Measurements from ENCODE around the gene AOC1. TPM values are rescaled to one million over a fixed set of nuclear protein-coding genes. Genes with fewer than 3 reads are reported as not detected.

The AOC1 gene
- total and polyA plus RNA-seq, 2 of the 13 experiments (the other 11 are each of a cell fraction or from before 2014, with no cell fraction given), result not detected

DNA sequence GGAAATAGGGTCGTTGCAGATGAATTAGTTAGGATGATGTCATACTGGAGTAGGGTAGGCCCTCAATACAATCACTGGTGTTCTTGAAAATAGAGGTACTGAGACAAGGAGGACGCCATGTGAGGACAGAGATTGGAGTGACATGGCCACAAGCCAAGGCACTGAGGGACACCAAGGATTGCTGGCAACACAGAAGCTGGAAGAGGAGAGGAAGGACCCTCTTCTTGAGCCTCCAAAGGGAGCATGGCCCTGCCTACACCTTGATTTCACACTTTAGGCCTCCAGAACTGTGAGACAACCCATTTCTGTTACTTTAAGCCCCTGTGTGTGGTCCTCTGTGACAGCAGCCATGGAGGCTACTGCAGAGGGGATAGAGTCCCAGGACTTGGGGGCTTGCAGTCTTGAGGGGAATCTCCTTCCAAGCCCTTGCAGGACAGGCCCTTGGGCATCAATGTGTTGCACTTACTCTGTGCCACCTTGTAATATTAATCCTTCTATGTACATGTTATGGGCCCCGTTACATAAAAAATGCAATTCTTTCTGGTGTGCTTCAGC is 3.7 kb upstream of the AOC1 start:
- no TSS peak for BruUV-seq (replicated peaks)
- no peak for TF ChIP-seq ONECUT2 (CRISPR knock-in tag; IDR thresholded peaks at IDR 0.05)
- TF ChIP-seq ATF7 (IDR thresholded peaks at IDR 0.05), result peak; percentile 69
- no peak for TF ChIP-seq ATF7 (CRISPR knock-in tag; IDR thresholded peaks at IDR 0.05)
- TF ChIP-seq ZNF878 (CRISPR knock-in tag; IDR thresholded peaks at IDR 0.05), result no peak
- no peak for TF ChIP-seq GLI4 (CRISPR knock-in tag; IDR thresholded peaks at IDR 0.05; ENCODE audit: borderline replicate concordance)
- no peak for TF ChIP-seq NR1H2 (CRISPR knock-in tag; IDR thresholded peaks at IDR 0.05; ENCODE audit: borderline replicate concordance, low read depth)
- TF ChIP-seq ZNF562 (CRISPR knock-in tag; IDR thresholded peaks at IDR 0.05; ENCODE audit: borderline replicate concordance), result no peak
- TF ChIP-seq ZNF644 (CRISPR knock-in tag; IDR thresholded peaks at IDR 0.05; ENCODE audit: low read depth), result no peak
- no peaks in the 10 kb centered on the region for H3K79me2 ChIP-seq (ENCODE audit: insufficient read depth, low read length)
- no peak overlapping the region for H2AFZ ChIP-seq (ENCODE audit: low read length)
- no peak overlapping the region for H3K27ac ChIP-seq (ENCODE audit: extremely low read length, insufficient read depth, low read length)
- no peak overlapping the region for H3K4me2 ChIP-seq (ENCODE audit: low read depth, low read length)
- FAIRE-seq, result no peak
- no peak overlapping the region for H3K4me3 ChIP-seq (replicated peaks in 1 of 3; ENCODE audit: insufficient read depth in 1 of 3, low read depth in 2 of 3, low read length in 3 of 3)
- in situ Hi-C loops (cut with HindIII; ENCODE audit: extremely low pct_ligation_motif_present, low pct_unique_long_range_greater_than_20kb) (no loop called here), intact Hi-C loops (cut with micrococcal nuclease; ENCODE audit: unreplicated experiment) (no loop called here)
- no peaks in the 10 kb centered on the region for H3K9me3 ChIP-seq (ENCODE audit: low read length)
- CTCF ChIA-PET (ENCODE audit: low intra/inter-chr PET ratio, low total read pairs), result no interaction called here
- H3K36me3 ChIP-seq (replicated peaks in 1 of 2; ENCODE audit: control insufficient read depth in 1 of 2, insufficient read depth in 2 of 2, low read length in 2 of 2), result no peaks in the 10 kb centered on the region
- POLR2A ChIA-PET, result no interaction called here
- no peaks in the 10 kb centered on the region for H3K4me1 ChIP-seq (ENCODE audit: insufficient read depth, low read length)
- no peak for ATAC-seq
- WGBS (ENCODE audit: low lambda C conversion rate), result 8% methylated on average over 3 of the region's 3 CpGs
- peaks cover 6 to 49% of the 10 kb centered on the region in 2 experiments for H3K27me3 ChIP-seq (ENCODE audit: control insufficient read depth in 1 of 2, insufficient read depth in 2 of 2, low read length in 2 of 2)
- no peak overlapping the region for H3K9ac ChIP-seq (ENCODE audit: insufficient read depth, low read depth, low read length)
- no peak for DNase-seq (ENCODE audit: low spot score)
- H4K20me1 ChIP-seq (ENCODE audit: insufficient read depth, low read length), result no peaks in the 10 kb centered on the region

- Histone ChIP-seq H4K20me1 (ENCODE audit: insufficient read depth, low read length) (no peaks in the 10 kb centered on the region), H3K4me3 (replicated peaks in 1 of 3; ENCODE audit: insufficient read depth in 1 of 3, low read depth in 2 of 3, low read length in 3 of 3) (no peak overlapping the region), H2AFZ (ENCODE audit: low read length) (no peak overlapping the region), H3K4me1 (ENCODE audit: insufficient read depth, low read length) (no peaks in the 10 kb centered on the region), H3K27me3 (ENCODE audit: control insufficient read depth in 1 of 2, insufficient read depth in 2 of 2, low read length in 2 of 2) (peaks cover 6 to 53% of the 10 kb centered on the region in 2 experiments), H3K27ac (ENCODE audit: extremely low read length, insufficient read depth, low read length) (no peak overlapping the region), H3K79me2 (ENCODE audit: insufficient read depth, low read length) (no peaks in the 10 kb centered on the region), H3K9ac (ENCODE audit: insufficient read depth, low read depth, low read length) (no peak overlapping the region), H3K36me3 (replicated peaks in 1 of 2; ENCODE audit: control insufficient read depth in 1 of 2, insufficient read depth in 2 of 2, low read length in 2 of 2) (no peaks in the 10 kb centered on the region), H3K4me2 (ENCODE audit: low read depth, low read length) (no peak overlapping the region), H3K9me3 (ENCODE audit: low read length) (no peaks in the 10 kb centered on the region)
- no peak for FAIRE-seq
- in situ Hi-C loops (cut with HindIII; ENCODE audit: extremely low pct_ligation_motif_present, low pct_unique_long_range_greater_than_20kb) (no loop called here), intact Hi-C loops (cut with micrococcal nuclease; ENCODE audit: unreplicated experiment) (no loop called here)
- no peak for ATAC-seq
- TF ChIP-seq ATF7 (IDR thresholded peaks at IDR 0.05), result peak; percentile 56
- TF ChIP-seq ATF7 (CRISPR knock-in tag; IDR thresholded peaks at IDR 0.05), result no peak
- TF ChIP-seq CREB1 (IDR thresholded peaks at IDR 0.05), result peak; percentile 64
- no peak for TF ChIP-seq CREB1 (CRISPR knock-in tag; IDR thresholded peaks at IDR 0.05)
- TF ChIP-seq KDM4B (CRISPR knock-in tag; IDR thresholded peaks at IDR 0.05), result no peak
- TF ChIP-seq, protein P1, sequence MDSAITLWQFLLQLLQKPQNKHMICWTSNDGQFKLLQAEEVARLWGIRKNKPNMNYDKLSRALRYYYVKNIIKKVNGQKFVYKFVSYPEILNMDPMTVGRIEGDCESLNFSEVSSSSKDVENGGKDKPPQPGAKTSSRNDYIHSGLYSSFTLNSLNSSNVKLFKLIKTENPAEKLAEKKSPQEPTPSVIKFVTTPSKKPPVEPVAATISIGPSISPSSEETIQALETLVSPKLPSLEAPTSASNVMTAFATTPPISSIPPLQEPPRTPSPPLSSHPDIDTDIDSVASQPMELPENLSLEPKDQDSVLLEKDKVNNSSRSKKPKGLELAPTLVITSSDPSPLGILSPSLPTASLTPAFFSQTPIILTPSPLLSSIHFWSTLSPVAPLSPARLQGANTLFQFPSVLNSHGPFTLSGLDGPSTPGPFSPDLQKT (CRISPR knock-in tag; IDR thresholded peaks at IDR 0.05; ENCODE audit: borderline replicate concordance), result no peak
- WGBS (ENCODE audit: low lambda C conversion rate), result 5% methylated on average over 9 of the region's 10 CpGs
- ChIA-PET CTCF (ENCODE audit: low intra/inter-chr PET ratio, low total read pairs) (no interaction called here), POLR2A (no interaction called here)
- no peak for DNase-seq (ENCODE audit: low spot score)
- no TSS peak for BruUV-seq (replicated peaks)
Measured at GRCh38 chr7:150849204-150849775, 3.0 kb upstream of the AOC1 start.

Data from HepG2 (cell line).